Suprapubic skin (tissue), 4 donors: ENCODE measurements around the gene NCLN.

Experiments
- POLR2A ChIP-seq, 2 donors: fragments of 450-650 bp; IDR thresholded peaks; one replicate each; pipeline ENCODE4 v1.6.1; 2017; ENCODE audit warnings: antibody characterized with exemption in 2 of 2, mild to moderate bottlenecking in 2 of 2, moderate library complexity in 2 of 2
- POLR2AphosphoS5 ChIP-seq, 3 donors: sonication (generic); formaldehyde crosslinking; IDR thresholded peaks; one replicate each; pipeline ENCODE4 v1.6.1; 2017; ENCODE audit warnings: antibody characterized with exemption in 3 of 3
- TF ChIP-seq, protein P1 (sequence below), 2 donors: fragments of 200-600 bp in 1 of 2; fragments of 450-650 bp in 1 of 2; sonication (generic) in 1 of 2; IDR thresholded peaks; one replicate each; pipeline ENCODE4 v1.5.1; 2016 to 2019; ENCODE audit warnings: antibody characterized with exemption in 2 of 2, mild to moderate bottlenecking in 1 of 2, moderate library complexity in 1 of 2

DNA sequence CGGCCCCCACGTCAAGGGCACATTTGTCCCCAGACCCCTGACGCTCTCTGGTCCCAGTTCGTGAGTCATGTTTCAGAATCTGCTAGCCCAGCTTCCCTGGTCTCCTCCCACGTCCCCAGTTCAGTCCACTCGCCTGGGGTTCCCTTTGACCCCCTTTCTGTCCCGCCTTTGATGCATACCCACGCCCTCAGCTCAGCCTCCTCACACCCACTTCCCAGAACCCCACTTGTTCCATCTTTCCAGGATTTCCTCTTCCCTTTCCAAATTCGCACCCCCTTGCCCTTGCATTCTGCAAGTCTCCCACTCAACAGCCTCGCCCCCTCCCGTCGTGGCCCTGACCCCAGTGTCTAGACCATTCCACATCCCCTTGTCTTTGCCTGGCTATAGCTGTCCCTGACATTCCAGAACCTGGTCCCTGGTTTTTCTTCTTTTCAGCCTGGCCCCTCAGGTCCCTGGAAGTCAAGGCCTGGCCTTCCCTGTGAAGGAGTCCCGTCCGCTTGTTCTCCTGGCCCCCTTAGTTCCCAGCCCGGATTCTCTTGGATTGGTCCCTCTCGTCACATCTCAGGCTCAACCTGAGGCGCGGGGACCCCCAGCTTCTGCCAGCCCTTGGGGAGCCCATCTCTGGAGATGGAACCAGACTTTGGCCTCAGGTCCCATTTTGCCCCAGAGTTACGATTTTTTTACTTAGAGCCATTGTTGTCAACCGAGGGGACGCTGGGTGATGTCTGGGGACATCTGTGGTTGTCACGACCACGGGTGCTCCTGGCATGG, 1.3 kb downstream of the NCLN start:
- TF ChIP-seq POLR2A (IDR thresholded peaks at IDR 0.05) (no peak), POLR2AphosphoS5 (IDR thresholded peaks at IDR 0.05) (no peak)
- TF ChIP-seq, protein P1, sequence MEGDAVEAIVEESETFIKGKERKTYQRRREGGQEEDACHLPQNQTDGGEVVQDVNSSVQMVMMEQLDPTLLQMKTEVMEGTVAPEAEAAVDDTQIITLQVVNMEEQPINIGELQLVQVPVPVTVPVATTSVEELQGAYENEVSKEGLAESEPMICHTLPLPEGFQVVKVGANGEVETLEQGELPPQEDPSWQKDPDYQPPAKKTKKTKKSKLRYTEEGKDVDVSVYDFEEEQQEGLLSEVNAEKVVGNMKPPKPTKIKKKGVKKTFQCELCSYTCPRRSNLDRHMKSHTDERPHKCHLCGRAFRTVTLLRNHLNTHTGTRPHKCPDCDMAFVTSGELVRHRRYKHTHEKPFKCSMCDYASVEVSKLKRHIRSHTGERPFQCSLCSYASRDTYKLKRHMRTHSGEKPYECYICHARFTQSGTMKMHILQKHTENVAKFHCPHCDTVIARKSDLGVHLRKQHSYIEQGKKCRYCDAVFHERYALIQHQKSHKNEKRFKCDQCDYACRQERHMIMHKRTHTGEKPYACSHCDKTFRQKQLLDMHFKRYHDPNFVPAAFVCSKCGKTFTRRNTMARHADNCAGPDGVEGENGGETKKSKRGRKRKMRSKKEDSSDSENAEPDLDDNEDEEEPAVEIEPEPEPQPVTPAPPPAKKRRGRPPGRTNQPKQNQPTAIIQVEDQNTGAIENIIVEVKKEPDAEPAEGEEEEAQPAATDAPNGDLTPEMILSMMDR (IDR thresholded peaks at IDR 0.05) = no peak
